ENCODE data around the gene FBLL1.

Gene FBLL1

DNA sequence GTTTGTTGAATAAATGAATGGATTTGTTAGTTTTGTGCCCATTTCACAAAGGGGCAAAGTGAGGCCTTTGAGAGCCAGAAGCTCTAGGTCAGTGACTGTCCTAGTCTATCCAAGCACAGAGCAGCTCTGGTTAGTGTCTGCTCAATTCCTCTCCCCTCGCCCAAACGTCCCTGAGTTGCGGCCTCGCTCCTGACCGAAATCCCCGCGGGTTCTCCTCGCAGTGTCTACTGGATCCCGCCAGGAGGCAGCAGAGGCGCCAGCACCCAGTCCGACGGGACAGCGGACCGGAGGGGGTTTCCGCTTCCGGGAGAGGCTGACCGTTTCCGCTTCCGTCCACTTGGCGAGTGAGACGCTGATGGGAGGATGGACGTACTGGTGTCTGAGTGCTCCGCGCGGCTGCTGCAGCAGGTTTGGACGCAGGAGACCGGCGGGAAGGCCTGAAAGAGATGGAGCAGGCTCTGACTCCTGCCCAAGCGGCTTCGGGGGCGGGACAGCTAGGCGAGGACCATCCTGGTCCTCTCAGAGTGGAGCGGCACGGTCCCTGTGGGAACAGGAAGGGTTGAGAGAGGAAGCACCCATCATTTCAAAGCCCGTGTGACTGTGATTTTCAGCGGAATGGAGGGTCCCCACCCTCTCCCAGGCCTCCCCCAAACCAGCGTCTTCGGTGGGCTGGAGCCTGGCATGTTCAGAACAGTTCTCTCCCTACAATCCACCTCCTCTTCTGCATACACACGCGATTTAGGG lies 42.8 kb upstream of the FBLL1 start, which contains the start of gene RARS1:
Gene RARS1, plus strand, starts transcription at position 336 of the 744 bp plus-strand sequence. Its CDS starts 28 bp downstream, at position 364.
- H3K4me3 ChIP-seq (ENCODE audit: severe bottlenecking): peak within 1 kb of the TSS; percentile 76
- peak within 1 kb of the TSS; percentile 39 for H3K27ac ChIP-seq (ENCODE audit: poor library complexity, severe bottlenecking)

DNA sequence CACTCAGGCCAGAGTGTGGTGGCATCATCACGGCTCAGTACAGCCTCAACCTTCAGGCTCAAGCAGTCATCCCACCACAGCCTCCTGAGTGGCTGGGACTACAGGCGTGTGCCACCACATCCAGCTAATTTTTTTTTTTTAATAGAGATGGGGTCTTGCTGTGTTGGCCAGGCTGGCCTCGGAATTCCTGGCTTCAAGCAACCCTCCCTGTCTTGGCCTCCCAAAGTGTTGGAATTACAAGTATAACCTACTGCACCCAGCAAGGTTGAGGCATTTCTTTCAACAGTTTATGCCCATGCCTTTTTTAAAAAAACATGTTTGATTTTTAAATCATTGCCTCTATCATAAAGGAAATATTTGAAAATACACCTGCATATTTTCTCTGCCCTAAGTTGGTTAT lies 40.0 kb upstream of the FBLL1 start:
- TF ChIP-seq, protein P1, sequence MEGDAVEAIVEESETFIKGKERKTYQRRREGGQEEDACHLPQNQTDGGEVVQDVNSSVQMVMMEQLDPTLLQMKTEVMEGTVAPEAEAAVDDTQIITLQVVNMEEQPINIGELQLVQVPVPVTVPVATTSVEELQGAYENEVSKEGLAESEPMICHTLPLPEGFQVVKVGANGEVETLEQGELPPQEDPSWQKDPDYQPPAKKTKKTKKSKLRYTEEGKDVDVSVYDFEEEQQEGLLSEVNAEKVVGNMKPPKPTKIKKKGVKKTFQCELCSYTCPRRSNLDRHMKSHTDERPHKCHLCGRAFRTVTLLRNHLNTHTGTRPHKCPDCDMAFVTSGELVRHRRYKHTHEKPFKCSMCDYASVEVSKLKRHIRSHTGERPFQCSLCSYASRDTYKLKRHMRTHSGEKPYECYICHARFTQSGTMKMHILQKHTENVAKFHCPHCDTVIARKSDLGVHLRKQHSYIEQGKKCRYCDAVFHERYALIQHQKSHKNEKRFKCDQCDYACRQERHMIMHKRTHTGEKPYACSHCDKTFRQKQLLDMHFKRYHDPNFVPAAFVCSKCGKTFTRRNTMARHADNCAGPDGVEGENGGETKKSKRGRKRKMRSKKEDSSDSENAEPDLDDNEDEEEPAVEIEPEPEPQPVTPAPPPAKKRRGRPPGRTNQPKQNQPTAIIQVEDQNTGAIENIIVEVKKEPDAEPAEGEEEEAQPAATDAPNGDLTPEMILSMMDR (IDR thresholded peaks at IDR 0.05; ENCODE audit: poor library complexity, severe bottlenecking): no peak
- Histone ChIP-seq H3K36me3 (ENCODE audit: low read depth) (peaks cover 67% of the 10 kb centered on the region), H3K4me3 (ENCODE audit: severe bottlenecking) (no peak overlapping the region)

More for the DNA sequence above, 42.8 kb upstream of the FBLL1 start, which contains the start of gene RARS1:
- Histone ChIP-seq H3K36me3 (ENCODE audit: low read depth) (peaks cover 40% of the 10 kb centered on the region), H3K9me3 (ENCODE audit: severe bottlenecking) (no peaks in the 10 kb centered on the region), H3K27me3 (ENCODE audit: insufficient read depth, poor library complexity, severe bottlenecking) (no peaks in the 10 kb centered on the region), H3K4me1 (ENCODE audit: insufficient read depth, poor library complexity, severe bottlenecking) (peaks cover 9% of the 10 kb centered on the region)
- DNase-seq (ENCODE audit: low spot score) (peak; percentile 97), ATAC-seq (ENCODE audit: low read depth) (peak; percentile 96)
- TF ChIP-seq, protein P1 (IDR thresholded peaks at IDR 0.05; ENCODE audit: poor library complexity, severe bottlenecking): peak; percentile 99

DNA sequence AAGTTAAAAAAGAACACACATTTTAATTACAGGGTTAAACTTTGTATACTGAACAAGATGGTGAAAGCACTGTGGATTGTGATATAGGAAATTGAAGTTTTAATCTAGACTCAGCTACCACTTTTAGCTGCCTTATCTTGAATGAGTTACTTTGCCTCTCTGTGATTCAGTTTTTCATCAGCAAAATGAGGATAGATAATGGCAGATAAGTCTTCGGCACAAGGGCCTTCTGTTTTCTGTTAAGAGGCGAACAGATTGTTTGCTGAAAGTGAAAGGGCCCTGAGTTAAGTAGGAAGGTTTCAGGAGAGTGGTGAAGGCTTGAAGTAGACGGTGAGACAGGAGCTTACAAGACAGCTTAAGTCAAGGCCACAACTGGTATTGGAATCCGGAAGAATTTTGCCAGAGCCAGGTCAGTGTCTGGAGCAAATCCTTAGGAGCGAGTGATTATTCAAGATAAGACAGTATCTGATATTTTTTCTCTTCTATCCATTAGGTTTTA lies 35.0 kb upstream of the FBLL1 start:
- TF ChIP-seq, protein P1 (IDR thresholded peaks at IDR 0.05; ENCODE audit: poor library complexity, severe bottlenecking): no peak
- no peak overlapping the region for H3K4me3 ChIP-seq (ENCODE audit: severe bottlenecking)
- peaks cover 100% of the 10 kb centered on the region for H3K36me3 ChIP-seq (ENCODE audit: low read depth)
- no peaks in the 10 kb centered on the region for H3K27me3 ChIP-seq (ENCODE audit: insufficient read depth, poor library complexity, severe bottlenecking)
- ATAC-seq (ENCODE audit: low read depth): no peak
- DNase-seq (ENCODE audit: low spot score): no peak
- H3K9me3 ChIP-seq (ENCODE audit: severe bottlenecking): no peaks in the 10 kb centered on the region
- H3K27ac ChIP-seq (ENCODE audit: poor library complexity, severe bottlenecking): no peak overlapping the region
- H3K4me1 ChIP-seq (ENCODE audit: insufficient read depth, poor library complexity, severe bottlenecking): no peaks in the 10 kb centered on the region

More for the DNA sequence above, 40.0 kb upstream of the FBLL1 start:
- DNase-seq (ENCODE audit: low spot score) (no peak), ATAC-seq (ENCODE audit: low read depth) (no peak)
- Histone ChIP-seq H3K4me1 (ENCODE audit: insufficient read depth, poor library complexity, severe bottlenecking) (peaks cover 9% of the 10 kb centered on the region), H3K9me3 (ENCODE audit: severe bottlenecking) (no peaks in the 10 kb centered on the region), H3K27me3 (ENCODE audit: insufficient read depth, poor library complexity, severe bottlenecking) (no peaks in the 10 kb centered on the region), H3K27ac (ENCODE audit: poor library complexity, severe bottlenecking) (no peak overlapping the region)

DNA sequence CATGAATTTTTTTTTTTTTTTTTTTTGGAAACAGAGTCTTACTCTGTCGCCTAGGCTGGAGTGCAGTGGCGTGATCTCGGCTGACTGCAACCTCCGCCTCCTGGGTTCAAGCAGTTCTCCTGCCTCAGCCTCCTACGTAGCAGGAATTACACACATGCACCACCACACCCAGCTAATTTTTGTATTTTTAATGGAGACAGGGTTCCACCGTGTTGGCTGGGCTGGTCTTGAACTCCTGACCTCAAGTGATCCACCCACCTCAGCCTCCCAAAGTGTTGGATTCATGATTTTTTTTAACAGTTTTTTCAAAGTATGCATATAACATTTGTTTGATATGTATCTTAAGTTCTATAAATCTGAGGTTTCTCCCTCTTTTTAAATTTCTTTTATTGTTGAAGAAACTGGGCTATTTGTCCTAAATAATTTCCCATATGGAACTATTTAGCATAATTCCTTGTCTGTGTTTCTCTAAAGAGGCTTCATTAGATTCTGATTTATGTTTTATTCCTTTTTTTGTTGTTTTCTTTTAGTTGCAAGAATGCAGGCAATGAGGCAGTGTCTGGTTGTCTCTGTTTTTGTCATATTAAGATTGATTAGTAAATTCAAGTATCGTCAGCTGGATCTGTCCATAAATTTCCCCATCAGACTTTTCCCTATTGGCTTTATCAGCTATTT lies 26.4 kb upstream of the FBLL1 start:
- H3K36me3 ChIP-seq (ENCODE audit: low read depth): peaks cover 95% of the 10 kb centered on the region

More for the DNA sequence above, 26.4 kb upstream of the FBLL1 start:
- ATAC-seq (ENCODE audit: low read depth) (no peak), DNase-seq (ENCODE audit: low spot score) (no peak)
- H3K27me3 ChIP-seq (ENCODE audit: insufficient read depth, poor library complexity, severe bottlenecking): no peaks in the 10 kb centered on the region
- no peaks in the 10 kb centered on the region for H3K9me3 ChIP-seq (ENCODE audit: severe bottlenecking)
- no peak overlapping the region for H3K27ac ChIP-seq (ENCODE audit: poor library complexity, severe bottlenecking)
- TF ChIP-seq, protein P1 (IDR thresholded peaks at IDR 0.05; ENCODE audit: poor library complexity, severe bottlenecking): no peak
- no peak overlapping the region for H3K4me3 ChIP-seq (ENCODE audit: severe bottlenecking)
- no peaks in the 10 kb centered on the region for H3K4me1 ChIP-seq (ENCODE audit: insufficient read depth, poor library complexity, severe bottlenecking)
